ENCODE measurements around the gene HEPACAM. TPM values are rescaled to one million over a fixed set of nuclear protein-coding genes. Genes with fewer than 3 reads are reported as not detected.

Gene HEPACAM
- total RNA-seq, 2 donors from 2014 or later = not detected

- Mint-ChIP-seq H3K36me3 (ENCODE audit: low read depth) (peaks cover 2% of the 10 kb centered on the region), H3K27me3 (ENCODE audit: insufficient read depth) (peaks cover 33% of the 10 kb centered on the region), H3K9me3 (no peaks in the 10 kb centered on the region), H3K27ac (no peak overlapping the region), H3K4me3 (no peak overlapping the region), H3K4me1 (peaks cover 12% of the 10 kb centered on the region)
- 94 to 98% methylated on average over 7 to 11 of the region's 11 CpGs for WGBS, 2 experiments (ENCODE audit: insufficient coverage in 1 of 2, insufficient read length in 1 of 2)
- no peak overlapping the region for H3K9ac ChIP-seq (ENCODE audit: extremely low read depth, low read length, poor library complexity, severe bottlenecking)
- no peaks in the 10 kb centered on the region for H3K4me1 ChIP-seq (ENCODE audit: control insufficient read depth, insufficient read depth, low read length)
- no peaks in the 10 kb centered on the region for H3K36me3 ChIP-seq (ENCODE audit: control insufficient read depth, insufficient read depth, low read length)
- DNase-seq = no peak
- peaks cover 30% of the 10 kb centered on the region for H3K27me3 ChIP-seq (ENCODE audit: control insufficient read depth, insufficient read depth, low read length, poor library complexity, severe bottlenecking)
- H3K27ac ChIP-seq (ENCODE audit: low read depth, low read length) = no peak overlapping the region
- no peaks in the 10 kb centered on the region for H3K9me3 ChIP-seq (ENCODE audit: control insufficient read depth, low read length)
- TF ChIP-seq, protein P1, sequence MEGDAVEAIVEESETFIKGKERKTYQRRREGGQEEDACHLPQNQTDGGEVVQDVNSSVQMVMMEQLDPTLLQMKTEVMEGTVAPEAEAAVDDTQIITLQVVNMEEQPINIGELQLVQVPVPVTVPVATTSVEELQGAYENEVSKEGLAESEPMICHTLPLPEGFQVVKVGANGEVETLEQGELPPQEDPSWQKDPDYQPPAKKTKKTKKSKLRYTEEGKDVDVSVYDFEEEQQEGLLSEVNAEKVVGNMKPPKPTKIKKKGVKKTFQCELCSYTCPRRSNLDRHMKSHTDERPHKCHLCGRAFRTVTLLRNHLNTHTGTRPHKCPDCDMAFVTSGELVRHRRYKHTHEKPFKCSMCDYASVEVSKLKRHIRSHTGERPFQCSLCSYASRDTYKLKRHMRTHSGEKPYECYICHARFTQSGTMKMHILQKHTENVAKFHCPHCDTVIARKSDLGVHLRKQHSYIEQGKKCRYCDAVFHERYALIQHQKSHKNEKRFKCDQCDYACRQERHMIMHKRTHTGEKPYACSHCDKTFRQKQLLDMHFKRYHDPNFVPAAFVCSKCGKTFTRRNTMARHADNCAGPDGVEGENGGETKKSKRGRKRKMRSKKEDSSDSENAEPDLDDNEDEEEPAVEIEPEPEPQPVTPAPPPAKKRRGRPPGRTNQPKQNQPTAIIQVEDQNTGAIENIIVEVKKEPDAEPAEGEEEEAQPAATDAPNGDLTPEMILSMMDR (conservative IDR thresholded peaks at IDR 0.05) = no peak
- no peak overlapping the region for H3K4me3 ChIP-seq (ENCODE audit: low read length)
Measured at GRCh38 chr11:124878759-124879492, 56.9 kb downstream of the HEPACAM start.

DNA sequence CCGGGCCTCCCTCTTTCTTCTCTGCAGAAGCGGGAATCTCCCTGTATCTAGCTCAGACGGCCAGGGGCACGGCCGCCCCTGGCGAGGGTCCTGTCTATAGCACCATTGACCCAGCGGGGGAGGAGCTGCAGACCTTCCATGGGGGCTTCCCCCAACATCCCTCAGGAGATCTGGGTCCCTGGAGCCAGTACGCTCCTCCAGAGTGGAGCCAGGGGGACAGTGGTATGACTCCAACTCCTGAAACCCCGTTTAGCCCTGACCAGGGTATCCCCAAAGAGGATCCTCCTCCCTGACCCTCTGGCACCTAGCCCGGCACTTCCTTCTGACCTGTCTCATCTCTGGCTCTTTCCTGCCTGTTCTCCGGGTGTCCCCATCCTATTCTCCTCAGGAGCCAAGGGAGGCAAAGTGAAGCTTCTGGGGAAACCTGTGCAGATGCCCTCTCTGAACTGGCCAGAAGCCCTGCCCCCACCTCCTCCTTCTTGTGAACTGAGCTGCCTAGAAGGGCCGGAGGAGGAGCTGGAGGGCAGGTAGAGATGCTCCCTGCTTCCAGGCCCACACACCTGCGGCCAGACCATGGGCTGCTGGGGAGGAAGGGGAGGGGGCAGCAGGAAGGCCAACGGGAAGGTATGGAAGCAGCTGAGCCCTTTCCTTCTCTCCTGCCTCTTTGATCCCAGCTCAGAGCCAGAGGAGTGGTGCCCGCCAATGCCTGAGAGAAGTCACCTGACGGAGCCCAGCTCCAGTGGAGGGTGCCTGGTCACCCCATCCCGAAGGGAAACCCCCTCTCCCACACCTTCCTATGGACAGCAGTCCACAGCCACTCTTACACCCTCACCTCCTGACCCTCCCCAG lies 57.7 kb downstream of the HEPACAM start:
- Histone ChIP-seq H3K4me3 (ENCODE audit: low read length) (no peak overlapping the region), H3K27me3 (ENCODE audit: control insufficient read depth, insufficient read depth, low read length, poor library complexity, severe bottlenecking) (peaks cover 38% of the 10 kb centered on the region), H3K4me1 (ENCODE audit: control insufficient read depth, insufficient read depth, low read length) (no peaks in the 10 kb centered on the region), H3K9me3 (ENCODE audit: control insufficient read depth, low read length) (no peaks in the 10 kb centered on the region), H3K9ac (ENCODE audit: extremely low read depth, low read length, poor library complexity, severe bottlenecking) (no peak overlapping the region), H3K36me3 (ENCODE audit: control insufficient read depth, insufficient read depth, low read length) (no peaks in the 10 kb centered on the region), H3K27ac (ENCODE audit: low read depth, low read length) (no peak overlapping the region)
- Mint-ChIP-seq H3K9me3 (no peaks in the 10 kb centered on the region), H3K36me3 (ENCODE audit: low read depth) (peaks cover 2% of the 10 kb centered on the region), H3K4me3 (peak overlapping the region; percentile 73), H3K27ac (no peak overlapping the region), H3K4me1 (peaks cover 12% of the 10 kb centered on the region), H3K27me3 (ENCODE audit: insufficient read depth) (peaks cover 37% of the 10 kb centered on the region)
- 79 to 85% methylated on average over 8 to 17 of the region's 17 CpGs for WGBS, 2 experiments (ENCODE audit: insufficient coverage in 1 of 2, insufficient read length in 1 of 2)
- DNase-seq = peak; percentile 45
- TF ChIP-seq, protein P1 (conservative IDR thresholded peaks at IDR 0.05) = no peak

GRCh38 chr11:124877631-124877909 lies 58.3 kb downstream of the HEPACAM start:
- H3K4me3 ChIP-seq (ENCODE audit: low read length) = no peak overlapping the region
- TF ChIP-seq, protein P1 (conservative IDR thresholded peaks at IDR 0.05) = no peak
- H3K9me3 ChIP-seq (ENCODE audit: control insufficient read depth, low read length) = no peaks in the 10 kb centered on the region
- H3K27me3 ChIP-seq (ENCODE audit: control insufficient read depth, insufficient read depth, low read length, poor library complexity, severe bottlenecking) = peaks cover 43% of the 10 kb centered on the region
- H3K4me3 Mint-ChIP-seq = peak overlapping the region; percentile 73
- H3K36me3 Mint-ChIP-seq (ENCODE audit: low read depth) = peaks cover 2% of the 10 kb centered on the region
- no peak overlapping the region for H3K27ac ChIP-seq (ENCODE audit: low read depth, low read length)
- H3K4me1 Mint-ChIP-seq = peaks cover 12% of the 10 kb centered on the region
- peaks cover 43% of the 10 kb centered on the region for H3K27me3 Mint-ChIP-seq (ENCODE audit: insufficient read depth)
- no peaks in the 10 kb centered on the region for H3K4me1 ChIP-seq (ENCODE audit: control insufficient read depth, insufficient read depth, low read length)
- H3K9me3 Mint-ChIP-seq = no peaks in the 10 kb centered on the region
- DNase-seq = no peak
- no peak overlapping the region for H3K9ac ChIP-seq (ENCODE audit: extremely low read depth, low read length, poor library complexity, severe bottlenecking)
- no peak overlapping the region for H3K27ac Mint-ChIP-seq
- no peaks in the 10 kb centered on the region for H3K36me3 ChIP-seq (ENCODE audit: control insufficient read depth, insufficient read depth, low read length)
- whole genome bisulfite sequencing, 2 experiments (ENCODE audit: insufficient coverage in 1 of 2, insufficient read length in 1 of 2) = 89% methylated on average over 9 of the region's 10 CpGs; no CpG with 5 or more reads in 1 of the 2 experiments
